ENCODE results near the gene PMS2. TPM values are rescaled to one million over a fixed set of nuclear protein-coding genes. Genes with fewer than 3 reads are reported as not detected.
"Not testable (repeated sequence)": the region's sequence is repeated elsewhere in the genome, so short reads cannot be mapped to it uniquely, and the experiment has no call there.

PMS2 gene
- total RNA-seq, 2 donors from 2014 or later = 8.4 to 14.2 TPM

DNA sequence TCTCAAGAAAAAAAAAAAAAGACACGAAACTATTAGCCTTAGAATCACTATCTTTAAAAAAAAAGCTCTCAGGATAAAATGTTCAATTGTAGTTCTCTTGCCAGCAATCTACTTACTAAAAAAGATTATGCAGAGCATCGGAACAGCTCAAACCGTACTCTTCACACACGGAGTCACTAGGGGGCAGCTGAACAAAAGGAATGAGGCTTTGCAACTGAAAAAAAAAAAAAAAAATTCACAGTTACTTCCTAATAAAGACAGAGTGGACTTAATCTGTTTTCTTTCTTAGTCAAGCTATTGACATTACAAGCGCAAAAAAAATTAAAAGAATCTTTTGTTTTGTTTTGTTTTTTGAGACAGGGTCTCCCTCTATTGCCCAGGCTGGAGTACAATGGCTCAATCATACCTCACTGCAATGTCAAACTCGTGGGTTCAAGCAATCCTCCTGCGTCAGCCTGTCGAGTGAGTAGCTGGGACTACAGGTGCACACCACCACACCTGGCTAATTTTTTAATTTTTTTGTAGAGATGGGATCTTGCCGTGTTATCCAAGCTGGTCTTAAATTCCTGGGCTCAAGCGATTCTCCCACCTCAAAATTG is 11.5 kb downstream of the PMS2 start:
- Histone ChIP-seq H3K27ac (peak overlapping the region; percentile 42 to 49), H3K4me1 (ENCODE audit: control insufficient read depth in 1 of 2, low read depth in 2 of 2) (no peaks in the 10 kb centered on the region), H3K9me3 (no peaks in the 10 kb centered on the region), H3K27me3 (replicated peaks; ENCODE audit: insufficient read depth) (no peaks in the 10 kb centered on the region), H3K36me3 (peaks cover 19% of the 10 kb centered on the region), H3K4me3 (no peak overlapping the region)
- DNase-seq (ENCODE audit: low spot score) (peak; percentile 16), ATAC-seq (ENCODE audit: insufficient number of reproducible peaks, low FRiP score, low read depth) (peak; percentile 43)
- TF ChIP-seq, protein P1, sequence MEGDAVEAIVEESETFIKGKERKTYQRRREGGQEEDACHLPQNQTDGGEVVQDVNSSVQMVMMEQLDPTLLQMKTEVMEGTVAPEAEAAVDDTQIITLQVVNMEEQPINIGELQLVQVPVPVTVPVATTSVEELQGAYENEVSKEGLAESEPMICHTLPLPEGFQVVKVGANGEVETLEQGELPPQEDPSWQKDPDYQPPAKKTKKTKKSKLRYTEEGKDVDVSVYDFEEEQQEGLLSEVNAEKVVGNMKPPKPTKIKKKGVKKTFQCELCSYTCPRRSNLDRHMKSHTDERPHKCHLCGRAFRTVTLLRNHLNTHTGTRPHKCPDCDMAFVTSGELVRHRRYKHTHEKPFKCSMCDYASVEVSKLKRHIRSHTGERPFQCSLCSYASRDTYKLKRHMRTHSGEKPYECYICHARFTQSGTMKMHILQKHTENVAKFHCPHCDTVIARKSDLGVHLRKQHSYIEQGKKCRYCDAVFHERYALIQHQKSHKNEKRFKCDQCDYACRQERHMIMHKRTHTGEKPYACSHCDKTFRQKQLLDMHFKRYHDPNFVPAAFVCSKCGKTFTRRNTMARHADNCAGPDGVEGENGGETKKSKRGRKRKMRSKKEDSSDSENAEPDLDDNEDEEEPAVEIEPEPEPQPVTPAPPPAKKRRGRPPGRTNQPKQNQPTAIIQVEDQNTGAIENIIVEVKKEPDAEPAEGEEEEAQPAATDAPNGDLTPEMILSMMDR (IDR thresholded peaks at IDR 0.05) = peak; percentile 52

DNA sequence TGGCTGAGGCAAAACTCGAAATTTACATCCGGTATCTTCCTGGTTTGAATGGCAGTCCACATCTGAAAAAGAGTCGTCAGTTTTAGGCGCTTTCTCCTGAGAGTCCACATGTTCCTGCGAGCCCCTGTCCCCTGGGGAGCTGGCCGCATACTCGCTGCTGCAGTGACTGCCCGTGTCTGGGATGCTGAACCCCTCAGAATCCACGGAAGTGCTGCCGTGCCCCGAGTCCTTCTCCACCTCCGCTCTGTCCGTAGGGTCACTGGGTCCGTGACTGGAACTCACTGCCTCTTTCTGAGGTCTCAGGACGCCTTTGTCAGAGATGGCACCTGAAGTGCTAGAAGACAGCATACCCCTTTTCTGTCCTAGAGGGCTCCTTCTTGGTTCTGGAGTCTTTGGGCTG is 21.8 kb downstream of the PMS2 start:
- H3K27ac ChIP-seq; H3K4me1 ChIP-seq (ENCODE audit: control insufficient read depth in 1 of 2, low read depth in 2 of 2); H3K36me3 ChIP-seq; H3K27me3 ChIP-seq (replicated peaks; ENCODE audit: insufficient read depth); H3K9me3 ChIP-seq; H3K4me3 ChIP-seq; DNase-seq (ENCODE audit: low spot score); ATAC-seq (ENCODE audit: insufficient number of reproducible peaks, low FRiP score, low read depth): not testable (repeated sequence)

DNA sequence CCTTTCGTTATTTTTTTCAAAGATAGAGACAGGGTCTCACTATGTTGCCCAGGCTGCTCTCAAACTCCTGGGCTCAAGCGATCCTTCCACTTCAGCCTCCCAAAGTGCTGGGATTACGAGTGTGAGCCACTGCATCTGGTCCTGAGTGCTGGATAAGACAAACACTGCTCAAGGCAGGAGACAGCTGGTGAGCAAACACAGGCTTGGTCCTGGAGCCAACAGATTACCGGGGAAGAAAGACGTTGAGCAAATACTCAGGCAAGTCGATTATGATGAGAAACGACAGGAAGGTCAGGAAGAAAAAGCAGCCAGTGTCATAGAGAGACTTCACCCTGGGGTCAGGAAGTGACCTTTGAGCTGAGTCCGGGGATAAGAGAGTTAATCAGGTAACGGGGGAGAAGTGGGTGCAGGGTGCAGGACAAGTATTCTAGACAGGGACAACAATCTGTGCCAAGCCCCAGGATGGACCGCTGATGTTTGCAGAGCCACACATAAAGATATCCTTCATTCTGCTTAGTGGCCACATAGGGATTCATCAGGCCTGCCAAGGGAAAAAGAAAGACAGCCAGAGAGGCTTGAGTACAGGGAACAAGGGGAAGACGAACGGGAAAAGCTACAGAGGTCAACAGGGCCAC is 29.1 kb downstream of the PMS2 start:
- DNase-seq (ENCODE audit: low spot score); H3K27ac ChIP-seq; H3K4me3 ChIP-seq; H3K27me3 ChIP-seq (replicated peaks; ENCODE audit: insufficient read depth); ATAC-seq (ENCODE audit: insufficient number of reproducible peaks, low FRiP score, low read depth); H3K36me3 ChIP-seq; H3K4me1 ChIP-seq (ENCODE audit: control insufficient read depth in 1 of 2, low read depth in 2 of 2); H3K9me3 ChIP-seq: not testable (repeated sequence)

DNA sequence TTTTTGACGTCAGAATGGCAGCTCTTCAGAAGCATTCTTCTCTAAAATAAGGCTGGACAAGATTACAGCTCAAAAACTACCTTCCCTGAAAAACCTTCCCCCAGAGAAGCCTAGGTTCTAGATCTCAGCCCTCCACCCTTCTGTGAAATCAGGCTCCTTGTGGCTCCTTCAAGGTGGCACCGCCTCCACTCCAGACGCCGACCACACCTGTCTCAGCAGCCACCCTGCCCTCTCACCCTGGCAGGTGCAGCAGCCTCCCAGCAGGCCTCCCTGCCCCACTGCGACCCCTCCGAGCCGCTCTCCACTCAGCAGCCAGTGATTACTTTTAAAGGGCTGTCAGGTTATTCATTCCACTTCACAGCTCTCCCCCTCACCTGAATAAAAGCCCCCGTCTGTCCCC is 35.3 kb downstream of the PMS2 start:
- not testable (repeated sequence) for DNase-seq (ENCODE audit: low spot score); H3K9me3 ChIP-seq; H3K27me3 ChIP-seq (replicated peaks; ENCODE audit: insufficient read depth); H3K4me1 ChIP-seq (ENCODE audit: control insufficient read depth in 1 of 2, low read depth in 2 of 2); H3K36me3 ChIP-seq; ATAC-seq (ENCODE audit: insufficient number of reproducible peaks, low FRiP score, low read depth); H3K27ac ChIP-seq; H3K4me3 ChIP-seq

DNA sequence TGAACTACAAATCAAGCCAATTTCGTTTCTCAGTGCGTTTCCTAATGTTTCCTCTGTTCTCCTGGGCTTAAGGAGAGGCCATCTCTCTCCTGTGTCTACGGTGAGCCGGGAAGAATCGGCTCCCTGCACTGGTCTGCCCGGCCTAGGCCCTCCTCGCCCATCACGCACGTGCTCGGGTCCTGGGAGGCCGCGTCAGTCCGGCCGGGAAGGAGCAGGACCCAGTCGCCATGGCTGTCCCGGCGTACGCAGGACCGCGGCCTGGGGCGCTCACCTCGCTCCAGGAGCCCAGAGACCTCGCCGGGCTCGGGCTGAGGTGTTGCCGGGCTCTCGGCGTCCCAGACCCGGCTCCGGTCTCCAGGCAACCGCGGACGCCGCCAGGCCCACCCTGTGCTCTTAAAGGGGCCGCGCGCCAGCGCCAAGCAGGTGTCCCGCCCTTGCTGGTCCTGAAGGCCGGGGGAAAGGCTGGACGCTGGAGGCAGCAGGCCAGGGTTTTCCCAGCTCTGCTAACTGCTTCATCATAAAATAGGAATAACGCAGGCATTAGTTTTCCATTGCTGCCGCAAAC is 38.4 kb downstream of the PMS2 start, which contains the start of gene RSPH10B:
RSPH10B (minus strand) TSS at position 343 of the 565 bp plus-strand sequence. CDS start 3,573 bp downstream, outside the sequence.
- not testable (repeated sequence) for H3K27ac ChIP-seq; H3K36me3 ChIP-seq; H3K4me1 ChIP-seq (ENCODE audit: control insufficient read depth in 1 of 2, low read depth in 2 of 2); DNase-seq (ENCODE audit: low spot score); ATAC-seq (ENCODE audit: insufficient number of reproducible peaks, low FRiP score, low read depth); H3K9me3 ChIP-seq; H3K4me3 ChIP-seq; H3K27me3 ChIP-seq (replicated peaks; ENCODE audit: insufficient read depth)

DNA sequence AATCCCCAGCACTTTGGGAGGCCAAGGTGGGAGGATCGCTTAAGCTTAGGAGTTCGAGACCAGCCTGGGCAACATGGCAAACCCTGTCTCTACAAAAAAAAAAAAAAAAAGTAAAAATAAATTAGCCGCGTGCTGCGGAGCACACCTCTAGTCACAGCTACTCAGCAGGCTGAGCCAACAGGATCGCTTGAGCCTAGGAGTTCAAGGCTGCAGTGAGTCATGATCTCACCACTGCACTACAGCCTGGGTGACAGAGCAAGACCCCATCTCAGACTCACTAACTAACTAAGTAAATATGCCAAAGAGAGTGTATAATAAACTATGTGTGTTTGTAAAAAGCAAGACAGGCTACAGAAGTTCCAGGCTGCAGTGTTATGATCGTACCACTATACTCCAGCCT is 45.0 kb downstream of the PMS2 start:
- not testable (repeated sequence) for DNase-seq (ENCODE audit: low spot score); H3K27ac ChIP-seq; H3K4me1 ChIP-seq (ENCODE audit: control insufficient read depth in 1 of 2, low read depth in 2 of 2); H3K36me3 ChIP-seq; H3K4me3 ChIP-seq; H3K27me3 ChIP-seq (replicated peaks; ENCODE audit: insufficient read depth); H3K9me3 ChIP-seq; ATAC-seq (ENCODE audit: insufficient number of reproducible peaks, low FRiP score, low read depth)

DNA sequence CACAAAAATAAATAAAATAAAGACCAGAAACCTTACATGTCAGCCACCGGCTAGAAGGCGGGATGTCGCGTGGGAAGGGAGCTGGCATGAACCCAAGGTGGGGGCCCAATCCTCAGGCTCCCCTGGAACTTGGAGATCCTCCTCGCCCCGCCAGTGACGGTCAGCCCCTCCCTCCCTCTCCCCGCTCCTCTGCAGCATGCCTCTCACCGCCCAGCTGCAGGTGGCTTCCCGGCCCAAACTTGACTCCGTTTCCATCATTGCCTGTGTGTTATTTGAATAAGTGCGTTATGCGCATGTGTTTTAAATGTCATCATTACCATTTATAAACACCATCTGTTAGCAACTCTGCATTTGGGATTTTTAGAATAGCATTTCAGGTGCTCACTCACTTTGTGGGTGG is 45.6 kb downstream of the PMS2 start:
- H3K36me3 ChIP-seq; H3K9me3 ChIP-seq; H3K27ac ChIP-seq; H3K27me3 ChIP-seq (replicated peaks; ENCODE audit: insufficient read depth); H3K4me3 ChIP-seq; ATAC-seq (ENCODE audit: insufficient number of reproducible peaks, low FRiP score, low read depth); DNase-seq (ENCODE audit: low spot score); H3K4me1 ChIP-seq (ENCODE audit: control insufficient read depth in 1 of 2, low read depth in 2 of 2): not testable (repeated sequence)

DNA sequence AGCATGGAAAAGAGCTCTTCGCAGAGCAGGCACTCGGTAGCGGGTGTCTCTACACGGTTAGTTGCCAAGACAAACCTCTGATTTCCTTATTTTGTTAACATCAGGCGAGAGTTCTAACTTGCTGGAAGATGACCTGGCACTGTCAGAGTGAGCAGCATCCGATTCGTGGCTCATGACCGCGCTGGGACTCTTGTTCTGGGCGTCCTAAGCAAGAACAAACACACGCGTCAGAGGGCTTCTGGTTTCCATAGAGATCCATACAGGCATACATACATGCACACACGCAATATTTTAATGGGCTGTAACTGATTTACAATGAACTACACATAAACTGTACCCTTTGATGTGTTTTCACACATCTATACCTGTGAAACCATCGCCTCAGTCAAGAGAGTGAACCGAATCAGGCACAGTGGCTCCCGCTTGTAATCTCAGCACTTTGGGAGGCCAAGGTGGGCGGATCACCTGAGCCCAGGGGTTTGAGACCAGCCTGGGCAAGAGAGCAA is 73.9 kb downstream of the PMS2 start:
- not testable (repeated sequence) for H3K4me3 ChIP-seq; H3K27ac ChIP-seq; DNase-seq (ENCODE audit: low spot score); H3K4me1 ChIP-seq (ENCODE audit: control insufficient read depth in 1 of 2, low read depth in 2 of 2); ATAC-seq (ENCODE audit: insufficient number of reproducible peaks, low FRiP score, low read depth); H3K27me3 ChIP-seq (replicated peaks; ENCODE audit: insufficient read depth); H3K9me3 ChIP-seq; H3K36me3 ChIP-seq

DNA sequence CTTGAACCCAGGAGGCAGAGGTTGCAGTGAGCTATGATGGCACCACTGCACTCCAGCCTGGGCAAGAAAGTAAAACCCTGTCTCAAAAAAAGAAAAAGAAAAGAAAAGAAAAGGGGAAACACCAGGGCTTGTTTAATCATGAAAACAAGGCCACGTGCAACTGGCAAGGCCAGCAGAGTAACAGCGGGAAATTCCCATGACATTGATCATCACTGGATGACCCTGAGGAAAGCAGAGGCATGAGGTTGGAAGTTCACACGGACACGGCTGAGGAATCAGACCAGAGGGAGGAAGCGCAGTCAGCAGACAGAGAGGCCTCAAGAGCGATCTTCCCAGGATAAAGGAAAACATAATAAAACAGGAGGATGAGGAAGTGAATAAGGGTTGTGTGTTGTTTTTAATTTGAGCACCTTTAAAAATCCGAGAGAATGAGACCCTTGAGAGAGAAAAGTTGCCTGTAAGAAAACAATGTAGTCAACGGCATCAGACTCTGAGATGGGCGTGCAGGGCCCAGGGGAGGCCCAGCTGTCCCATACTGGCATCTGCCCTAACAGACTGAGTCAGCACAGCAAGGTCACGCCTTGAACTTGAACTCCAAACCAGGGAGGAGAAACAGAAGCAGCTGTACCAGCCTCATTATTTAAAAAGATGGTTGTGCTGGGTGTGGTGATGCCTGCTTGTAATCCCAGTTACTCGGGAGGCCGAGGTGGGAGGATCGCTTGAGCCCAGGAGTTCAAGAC is 76.8 kb downstream of the PMS2 start:
- ATAC-seq (ENCODE audit: insufficient number of reproducible peaks, low FRiP score, low read depth); H3K36me3 ChIP-seq: not testable (repeated sequence)

DNA sequence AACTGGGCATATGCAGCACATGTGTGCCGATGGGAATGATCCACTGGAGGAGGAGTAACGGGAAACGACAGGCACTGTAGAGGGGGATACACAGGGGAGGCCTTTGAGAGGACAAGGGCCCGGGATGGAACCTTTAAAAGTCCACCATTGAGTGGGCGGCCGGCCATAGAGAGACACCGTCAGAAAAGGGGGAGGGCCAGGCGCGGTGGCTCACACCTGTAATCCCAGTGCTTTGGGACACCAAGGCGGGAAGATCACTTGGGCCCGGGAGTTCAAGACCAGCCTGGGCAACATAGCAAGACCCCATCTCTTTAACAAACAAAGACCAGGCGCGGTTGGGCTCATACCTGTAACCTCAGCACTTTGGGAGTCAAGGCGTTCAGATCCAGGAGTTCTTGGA is 77.6 kb downstream of the PMS2 start:
- H3K27me3 ChIP-seq (replicated peaks; ENCODE audit: insufficient read depth); H3K36me3 ChIP-seq; ATAC-seq (ENCODE audit: insufficient number of reproducible peaks, low FRiP score, low read depth); DNase-seq (ENCODE audit: low spot score); H3K4me3 ChIP-seq; H3K9me3 ChIP-seq; H3K4me1 ChIP-seq (ENCODE audit: control insufficient read depth in 1 of 2, low read depth in 2 of 2); H3K27ac ChIP-seq: not testable (repeated sequence)

More for the DNA sequence above, 76.8 kb downstream of the PMS2 start:
- H3K4me1 ChIP-seq (ENCODE audit: control insufficient read depth in 1 of 2, low read depth in 2 of 2); H3K9me3 ChIP-seq; H3K27me3 ChIP-seq (replicated peaks; ENCODE audit: insufficient read depth); H3K27ac ChIP-seq; DNase-seq (ENCODE audit: low spot score); H3K4me3 ChIP-seq: not testable (repeated sequence)

DNA sequence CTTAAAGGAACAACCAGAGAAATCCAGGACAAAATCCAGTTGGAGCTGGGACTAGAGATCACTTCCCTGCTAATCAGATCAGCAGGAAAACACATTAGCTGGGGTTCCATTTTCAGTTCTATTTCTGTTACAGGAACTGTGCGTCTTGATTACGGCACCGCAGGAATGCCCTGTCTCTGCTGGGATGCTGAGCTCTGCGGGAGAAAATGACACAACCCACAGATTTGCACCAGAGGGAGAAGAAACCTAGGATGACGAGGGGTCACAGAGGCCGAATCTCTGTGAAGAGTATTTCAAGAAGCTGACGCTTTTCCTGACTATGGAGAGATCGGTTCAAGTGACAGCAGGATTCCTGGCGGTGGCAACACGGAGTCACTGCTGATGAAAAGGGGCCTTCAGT is 78.6 kb downstream of the PMS2 start:
- H3K27me3 ChIP-seq (replicated peaks; ENCODE audit: insufficient read depth); H3K4me3 ChIP-seq; ATAC-seq (ENCODE audit: insufficient number of reproducible peaks, low FRiP score, low read depth); H3K27ac ChIP-seq; H3K36me3 ChIP-seq; H3K4me1 ChIP-seq (ENCODE audit: control insufficient read depth in 1 of 2, low read depth in 2 of 2); H3K9me3 ChIP-seq; DNase-seq (ENCODE audit: low spot score): not testable (repeated sequence)

All from thoracic aorta (tissue), 2 donors.